OCI-LY1 (cell line): ENCODE measurements around the gene SLC37A1.

Experiments used
- CTCF ChIP-seq: fragments of 200-600 bp; sonication (generic), shearing (Covaris generic); IDR thresholded peaks from 2 replicates; pipeline ENCODE4 v1.5.1; 2017; ENCODE audit warnings: mild to moderate bottlenecking, antibody characterized with exemption, low read length, moderate library complexity, mixed read lengths
- EZH2 ChIP-seq: fragments of 200-600 bp; sonication (generic), shearing (Covaris generic); IDR thresholded peaks from 2 replicates; pipeline ENCODE4 v1.8.0; 2017; ENCODE audit warnings: borderline replicate concordance, mixed run types, mild to moderate bottlenecking, antibody characterized with exemption, low read length, moderate library complexity, mixed read lengths

GRCh38 chr21:42580076-42580792 is 66.6 kb downstream of the SLC37A1 start:
- TF ChIP-seq EZH2 = no peak
- TF ChIP-seq CTCF = no peak
